ENCODE results near the gene CHRNA7. TPM values are rescaled to one million over a fixed set of nuclear protein-coding genes. Genes with fewer than 3 reads are reported as not detected.

CHRNA7 gene
- polyA plus RNA-seq, 4 donors, result 9.7 to 33.2 (median 21.4) TPM

GRCh38 chr15:32060706-32061105 is 30.4 kb downstream of the CHRNA7 start:
- no peak for DNase-seq (ENCODE audit: low read depth in 4 of 4, low spot score in 2 of 4)

- no peak for DNase-seq (ENCODE audit: low read depth in 4 of 4, low spot score in 2 of 4)
These were observed 36.8 kb downstream of the CHRNA7 start for GRCh38 chr15:32067115-32067514.

GRCh38 chr15:32089851-32090359 is 59.6 kb downstream of the CHRNA7 start:
- no peak for DNase-seq (ENCODE audit: low read depth in 4 of 4, low spot score in 2 of 4)

- DNase-seq (ENCODE audit: low read depth in 4 of 4, low spot score in 2 of 4), result no peak
These were observed 61.4 kb downstream of the CHRNA7 start for GRCh38 chr15:32091505-32092380.

- no peak for DNase-seq (ENCODE audit: low read depth in 4 of 4, low spot score in 2 of 4)
These were observed 65.9 kb downstream of the CHRNA7 start for GRCh38 chr15:32096213-32096612.

- DNase-seq (ENCODE audit: low read depth in 4 of 4, low spot score in 2 of 4), result no peak
These were observed 66.8 kb downstream of the CHRNA7 start for GRCh38 chr15:32096916-32097617.

- DNase-seq (ENCODE audit: low read depth in 4 of 4, low spot score in 2 of 4), result peak in 2 of 4 donors; percentile 4 to 24
These were observed 67.7 kb downstream of the CHRNA7 start for GRCh38 chr15:32098033-32098432.

GRCh38 chr15:32099097-32099785 is 68.9 kb downstream of the CHRNA7 start:
- DNase-seq (ENCODE audit: low read depth in 4 of 4, low spot score in 2 of 4), result no peak

GRCh38 chr15:32099956-32100684 is 69.8 kb downstream of the CHRNA7 start:
- DNase-seq (ENCODE audit: low read depth in 4 of 4, low spot score in 2 of 4), result no peak

GRCh38 chr15:32104061-32104995 is 74.0 kb downstream of the CHRNA7 start:
- DNase-seq (ENCODE audit: low read depth in 4 of 4, low spot score in 2 of 4), result no peak

- DNase-seq (ENCODE audit: low read depth in 4 of 4, low spot score in 2 of 4), result no peak
These were observed 75.2 kb downstream of the CHRNA7 start for GRCh38 chr15:32105258-32106241.

- DNase-seq (ENCODE audit: low read depth in 4 of 4, low spot score in 2 of 4), result no peak
These were observed 76.4 kb downstream of the CHRNA7 start for GRCh38 chr15:32106401-32107381.

- no peak for DNase-seq (ENCODE audit: low read depth in 4 of 4, low spot score in 2 of 4)
These were observed 77.3 kb downstream of the CHRNA7 start for GRCh38 chr15:32107477-32108080.

- DNase-seq (ENCODE audit: low read depth in 4 of 4, low spot score in 2 of 4), result no peak
These were observed 78.3 kb downstream of the CHRNA7 start for GRCh38 chr15:32108661-32109060.

GRCh38 chr15:32112101-32112500 is 81.8 kb downstream of the CHRNA7 start:
- no peak for DNase-seq (ENCODE audit: low read depth in 4 of 4, low spot score in 2 of 4)

- DNase-seq (ENCODE audit: low read depth in 4 of 4, low spot score in 2 of 4), result no peak
These were observed 82.9 kb downstream of the CHRNA7 start for GRCh38 chr15:32113224-32113623.

All from left renal cortex interstitium (tissue), 4 donors.